ENCODE measurements around the gene DNAJB5. TPM values are rescaled to one million over a fixed set of nuclear protein-coding genes. Genes with fewer than 3 reads are reported as not detected.

The DNAJB5 gene
- polyA plus RNA-seq, 1 of the 3 experiments (the other 2 are of a cell fraction), result 3.3 TPM

GRCh38 chr9:34991607-34992375 lies 2.2 kb downstream of the DNAJB5 start:
- ChIA-PET CTCF (interaction anchor here (1.0 to 8.5 kb wide), 5 partner anchors 9 to 96 kb away, joined by 3 to 174 read pairs (median 3); partner anchors contain the start of gene VCP), POLR2A (interaction anchor here (1.7 kb wide), 1 partner anchor 92 kb away, joined by 5 read pairs; no protein-coding TSS in a partner anchor)
- Histone ChIP-seq H2AFZ (ENCODE audit: low read depth) (no peak overlapping the region), H3K9me3 (no peaks in the 10 kb centered on the region), H4K20me1 (ENCODE audit: insufficient read depth) (no peaks in the 10 kb centered on the region), H3K27ac (ENCODE audit: low read depth in 2 of 2, low read length in 1 of 2) (peak overlapping the region; percentile 75 to 88; a peak in 3 of 4 replicates), H3K79me2 (ENCODE audit: insufficient read depth) (peaks cover 3% of the 10 kb centered on the region; the same call in 1 of the 2 replicates), H3K4me3 (ENCODE audit: low read depth in 2 of 2, low read length in 1 of 2) (no peak overlapping the region), H3K27me3 (ENCODE audit: insufficient read depth) (no peaks in the 10 kb centered on the region), H3K4me2 (peak overlapping the region; percentile 48), H3F3A (replicated peaks; ENCODE audit: insufficient read depth) (peaks cover 24% of the 10 kb centered on the region), H3K9me2 (no peaks in the 10 kb centered on the region), H3K36me3 (replicated peaks in 1 of 2; ENCODE audit: control insufficient read depth in 1 of 2, insufficient read depth in 2 of 2, low read length in 1 of 2) (peaks cover 7 to 9% of the 10 kb centered on the region in 2 experiments), H3K4me1 (ENCODE audit: control insufficient read depth in 1 of 2, insufficient read depth in 2 of 2, low read depth in 1 of 2, low read length in 1 of 2) (peaks cover 28 to 69% of the 10 kb centered on the region in 2 experiments), H3K9ac (no peak overlapping the region)
- TF ChIP-seq, protein P1, sequence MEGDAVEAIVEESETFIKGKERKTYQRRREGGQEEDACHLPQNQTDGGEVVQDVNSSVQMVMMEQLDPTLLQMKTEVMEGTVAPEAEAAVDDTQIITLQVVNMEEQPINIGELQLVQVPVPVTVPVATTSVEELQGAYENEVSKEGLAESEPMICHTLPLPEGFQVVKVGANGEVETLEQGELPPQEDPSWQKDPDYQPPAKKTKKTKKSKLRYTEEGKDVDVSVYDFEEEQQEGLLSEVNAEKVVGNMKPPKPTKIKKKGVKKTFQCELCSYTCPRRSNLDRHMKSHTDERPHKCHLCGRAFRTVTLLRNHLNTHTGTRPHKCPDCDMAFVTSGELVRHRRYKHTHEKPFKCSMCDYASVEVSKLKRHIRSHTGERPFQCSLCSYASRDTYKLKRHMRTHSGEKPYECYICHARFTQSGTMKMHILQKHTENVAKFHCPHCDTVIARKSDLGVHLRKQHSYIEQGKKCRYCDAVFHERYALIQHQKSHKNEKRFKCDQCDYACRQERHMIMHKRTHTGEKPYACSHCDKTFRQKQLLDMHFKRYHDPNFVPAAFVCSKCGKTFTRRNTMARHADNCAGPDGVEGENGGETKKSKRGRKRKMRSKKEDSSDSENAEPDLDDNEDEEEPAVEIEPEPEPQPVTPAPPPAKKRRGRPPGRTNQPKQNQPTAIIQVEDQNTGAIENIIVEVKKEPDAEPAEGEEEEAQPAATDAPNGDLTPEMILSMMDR (IDR thresholded peaks at IDR 0.05), result peak; percentile 14; the same call in 1 of the 2 replicates
- TF ChIP-seq POLR2AphosphoS5 (IDR thresholded peaks at IDR 0.05; ENCODE audit: low read depth, low read length) (no peak), JUND (IDR thresholded peaks at IDR 0.05) (no peak), YY1 (IDR thresholded peaks at IDR 0.05; ENCODE audit: low read depth) (no peak)
- TF ChIP-seq, protein P2, sequence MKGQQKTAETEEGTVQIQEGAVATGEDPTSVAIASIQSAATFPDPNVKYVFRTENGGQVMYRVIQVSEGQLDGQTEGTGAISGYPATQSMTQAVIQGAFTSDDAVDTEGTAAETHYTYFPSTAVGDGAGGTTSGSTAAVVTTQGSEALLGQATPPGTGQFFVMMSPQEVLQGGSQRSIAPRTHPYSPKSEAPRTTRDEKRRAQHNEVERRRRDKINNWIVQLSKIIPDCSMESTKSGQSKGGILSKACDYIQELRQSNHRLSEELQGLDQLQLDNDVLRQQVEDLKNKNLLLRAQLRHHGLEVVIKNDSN (IDR thresholded peaks at IDR 0.05; ENCODE audit: borderline replicate concordance, low read depth), result no peak
- 80% methylated on average over 15 of the region's 15 CpGs for WGBS (ENCODE audit: low lambda C conversion rate)
- DNase-seq, result no peak

DNA sequence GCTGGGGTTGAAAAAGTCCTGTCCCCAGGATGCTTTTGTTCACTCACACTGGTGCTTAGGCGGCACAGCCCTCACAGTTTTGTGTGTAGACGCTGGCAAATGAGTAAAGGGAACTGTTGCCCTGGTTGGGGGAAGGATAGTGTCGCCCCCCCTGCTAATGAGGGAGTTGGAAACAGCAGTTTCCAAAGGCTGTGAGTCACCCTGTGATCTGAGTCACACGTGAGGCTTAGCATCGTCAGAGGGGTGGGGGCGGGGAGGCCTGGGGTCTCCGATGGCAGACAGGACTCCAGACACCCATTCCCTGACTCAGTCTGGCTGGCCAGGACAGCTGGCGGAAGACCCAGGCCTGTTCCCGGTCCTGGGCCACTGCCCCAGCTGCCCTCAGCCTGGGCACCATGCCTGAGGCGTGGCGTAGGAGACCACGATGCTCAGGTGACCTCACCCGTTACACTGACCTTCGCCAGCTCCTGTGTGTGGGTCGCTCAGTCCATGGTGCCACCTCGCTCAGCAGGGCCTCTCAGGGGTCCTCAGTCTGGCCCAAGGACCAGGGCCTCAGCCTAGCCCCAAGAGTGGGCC lies 2.9 kb downstream of the DNAJB5 start:
- Histone ChIP-seq H3K4me1 (ENCODE audit: control insufficient read depth in 1 of 2, insufficient read depth in 2 of 2, low read depth in 1 of 2, low read length in 1 of 2) (peaks cover 28 to 62% of the 10 kb centered on the region in 2 experiments), H3K27me3 (ENCODE audit: insufficient read depth) (no peaks in the 10 kb centered on the region), H2AFZ (ENCODE audit: low read depth) (no peak overlapping the region), H3K27ac (ENCODE audit: low read depth in 2 of 2, low read length in 1 of 2) (peak overlapping the region; percentile 75 to 88), H3K4me2 (peak overlapping the region; percentile 48), H3K4me3 (ENCODE audit: low read depth in 2 of 2, low read length in 1 of 2) (no peak overlapping the region; a peak in 1 of 4 replicates), H3K9me2 (no peaks in the 10 kb centered on the region), H3K36me3 (replicated peaks in 1 of 2; ENCODE audit: control insufficient read depth in 1 of 2, insufficient read depth in 2 of 2, low read length in 1 of 2) (peaks cover 7 to 15% of the 10 kb centered on the region in 2 experiments), H3K9me3 (no peaks in the 10 kb centered on the region), H3K79me2 (ENCODE audit: insufficient read depth) (peaks cover 3% of the 10 kb centered on the region; the same call in 1 of the 2 replicates), H3K9ac (no peak overlapping the region), H4K20me1 (ENCODE audit: insufficient read depth) (no peaks in the 10 kb centered on the region), H3F3A (replicated peaks; ENCODE audit: insufficient read depth) (peaks cover 24% of the 10 kb centered on the region)
- DNase-seq, result no peak
- POLR2A ChIA-PET, result interaction anchor here (1.7 kb wide), 1 partner anchor 93 kb away, joined by 5 read pairs; no protein-coding TSS in a partner anchor
- 17% methylated on average over 3 of the region's 16 CpGs for WGBS (ENCODE audit: low lambda C conversion rate)
- CTCF ChIA-PET, result interaction anchor here (1.1 to 8.5 kb wide), 3 partner anchors 59 to 96 kb away, joined by 3 to 174 read pairs (median 9); partner anchors contain the start of gene VCP
- no peak for TF ChIP-seq SIN3A (IDR thresholded peaks at IDR 0.05; ENCODE audit: borderline replicate concordance, low read depth, low read length)
- no peak for TF ChIP-seq RFX5 (IDR thresholded peaks at IDR 0.05; ENCODE audit: low read length)
- no peak for TF ChIP-seq TEAD4 (IDR thresholded peaks at IDR 0.05; ENCODE audit: borderline replicate concordance, insufficient read depth)
- TF ChIP-seq POLR2AphosphoS5 (IDR thresholded peaks at IDR 0.05; ENCODE audit: low read depth, low read length), result no peak
- peak; percentile 71 for TF ChIP-seq MAX (IDR thresholded peaks at IDR 0.05; ENCODE audit: low read depth)
- TF ChIP-seq, protein P2 (IDR thresholded peaks at IDR 0.05; ENCODE audit: borderline replicate concordance, low read depth), result no peak
- no peak for TF ChIP-seq FOXJ3 (CRISPR knock-in tag; IDR thresholded peaks at IDR 0.05)
- TF ChIP-seq FOSL2 (IDR thresholded peaks at IDR 0.05; ENCODE audit: borderline replicate concordance, low read depth), result peak; percentile 99
- TF ChIP-seq MEF2A (IDR thresholded peaks at IDR 0.05; ENCODE audit: borderline replicate concordance, low read depth), result no peak
- TF ChIP-seq IRF3 (IDR thresholded peaks at IDR 0.05; ENCODE audit: low read depth, low read length), result no peak
- TF ChIP-seq, protein P3, sequence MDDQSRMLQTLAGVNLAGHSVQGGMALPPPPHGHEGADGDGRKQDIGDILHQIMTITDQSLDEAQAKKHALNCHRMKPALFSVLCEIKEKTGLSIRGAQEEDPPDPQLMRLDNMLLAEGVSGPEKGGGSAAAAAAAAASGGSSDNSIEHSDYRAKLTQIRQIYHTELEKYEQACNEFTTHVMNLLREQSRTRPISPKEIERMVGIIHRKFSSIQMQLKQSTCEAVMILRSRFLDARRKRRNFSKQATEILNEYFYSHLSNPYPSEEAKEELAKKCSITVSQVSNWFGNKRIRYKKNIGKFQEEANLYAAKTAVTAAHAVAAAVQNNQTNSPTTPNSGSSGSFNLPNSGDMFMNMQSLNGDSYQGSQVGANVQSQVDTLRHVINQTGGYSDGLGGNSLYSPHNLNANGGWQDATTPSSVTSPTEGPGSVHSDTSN (IDR thresholded peaks at IDR 0.05), result peak; percentile 32; the same call in 1 of the 2 replicates
- no peak for TF ChIP-seq GABPA (IDR thresholded peaks at IDR 0.05; ENCODE audit: low read depth)
- no peak for TF ChIP-seq FOXM1 (IDR thresholded peaks at IDR 0.05; ENCODE audit: low read depth)
- peak; percentile 72 for TF ChIP-seq TCF12 (IDR thresholded peaks at IDR 0.05)
- no peak; a peak in 1 of 4 replicates for TF ChIP-seq EP300 (IDR thresholded peaks at IDR 0.05; ENCODE audit: borderline replicate concordance in 1 of 2, low read depth in 1 of 2, low read length in 1 of 2)
